ENCODE results near the gene TMEM170B. TPM values are rescaled to one million over a fixed set of nuclear protein-coding genes. Genes with fewer than 3 reads are reported as not detected.

TMEM170B gene
- total and polyA plus RNA-seq, 2 of the 8 experiments (the other 6 are each of a cell fraction or from before 2014, with no cell fraction given), result 0.80 to 4.3 TPM

DNA sequence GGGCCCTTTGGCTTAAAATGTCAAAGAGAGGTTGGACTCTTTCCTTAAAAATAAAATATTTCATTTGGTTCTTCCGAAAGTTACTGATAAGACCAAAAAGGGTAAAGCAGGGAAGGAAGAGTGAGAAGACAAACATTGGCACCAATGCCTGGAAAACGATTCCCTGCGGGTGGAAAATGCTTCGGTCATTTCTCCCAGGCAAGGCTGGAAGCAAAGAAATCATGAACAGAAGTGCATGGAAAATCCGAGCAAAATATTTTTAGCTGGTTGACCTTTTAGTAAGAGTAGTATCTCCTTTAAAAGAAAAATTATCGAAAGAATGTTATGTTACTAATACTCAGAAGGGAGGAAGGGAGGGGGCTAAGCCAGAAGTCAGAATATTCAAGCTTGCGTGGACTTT is 62.7 kb downstream of the TMEM170B start (continued):
- TF ChIP-seq, protein P1, sequence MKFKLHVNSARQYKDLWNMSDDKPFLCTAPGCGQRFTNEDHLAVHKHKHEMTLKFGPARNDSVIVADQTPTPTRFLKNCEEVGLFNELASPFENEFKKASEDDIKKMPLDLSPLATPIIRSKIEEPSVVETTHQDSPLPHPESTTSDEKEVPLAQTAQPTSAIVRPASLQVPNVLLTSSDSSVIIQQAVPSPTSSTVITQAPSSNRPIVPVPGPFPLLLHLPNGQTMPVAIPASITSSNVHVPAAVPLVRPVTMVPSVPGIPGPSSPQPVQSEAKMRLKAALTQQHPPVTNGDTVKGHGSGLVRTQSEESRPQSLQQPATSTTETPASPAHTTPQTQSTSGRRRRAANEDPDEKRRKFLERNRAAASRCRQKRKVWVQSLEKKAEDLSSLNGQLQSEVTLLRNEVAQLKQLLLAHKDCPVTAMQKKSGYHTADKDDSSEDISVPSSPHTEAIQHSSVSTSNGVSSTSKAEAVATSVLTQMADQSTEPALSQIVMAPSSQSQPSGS (IDR thresholded peaks at IDR 0.05; ENCODE audit: low read length), result no peak
- TF ChIP-seq RBBP5 (IDR thresholded peaks at IDR 0.05; ENCODE audit: borderline replicate concordance, low read depth, low read length) (no peak), SP2 (IDR thresholded peaks at IDR 0.05; ENCODE audit: low read length) (no peak)
